ENCODE data around the gene P2RY6.

- no peak for TF ChIP-seq POLR2A (IDR thresholded peaks at IDR 0.05)
- no peak for TF ChIP-seq CTCF (IDR thresholded peaks at IDR 0.05)
Observed at GRCh38 chr11:73343076-73343873, 71.1 kb downstream of the P2RY6 start.

All from lower leg skin (tissue), 3 donors.